ENCODE measurements around the gene ADARB2. TPM values are rescaled to one million over a fixed set of nuclear protein-coding genes. Genes with fewer than 3 reads are reported as not detected.
"Not testable (repeated sequence)": the region's sequence is repeated elsewhere in the genome, so short reads cannot be mapped to it uniquely, and the experiment has no call there.

The ADARB2 gene
- total and polyA plus RNA-seq, 4 experiments from 2014 or later, result 13.5 to 14.1 TPM; not detected in 2

GRCh38 chr10:1226907-1227306 is 510.4 kb downstream of the ADARB2 start:
- CTCF ChIA-PET (ENCODE audit: partially characterized antibody); H3K4me3 Mint-ChIP-seq; DNase-seq: not testable (repeated sequence)

GRCh38 chr10:1219874-1220273 is 517.5 kb downstream of the ADARB2 start:
- intact Hi-C loops (cut with micrococcal nuclease); H3K4me1 ChIP-seq (ENCODE audit: insufficient read depth, low read length); POLR2A ChIA-PET (ENCODE audit: partially characterized antibody); H3K36me3 ChIP-seq (ENCODE audit: insufficient read depth, low read length); H3K4me3 ChIP-seq (ENCODE audit: low read length in 2 of 2); H3K36me3 Mint-ChIP-seq; H3K4me1 Mint-ChIP-seq; H3K9me3 ChIP-seq (ENCODE audit: control insufficient read depth in 1 of 2, low read length in 2 of 2); DNase-seq; H3K4me3 Mint-ChIP-seq; H3K27me3 Mint-ChIP-seq; CTCF ChIA-PET (ENCODE audit: partially characterized antibody); H3K27me3 ChIP-seq (ENCODE audit: insufficient read depth, low read length); H3K27ac ChIP-seq (ENCODE audit: low read depth, low read length); H3K27ac Mint-ChIP-seq: not testable (repeated sequence)
- H3K9me3 Mint-ChIP-seq, result peaks cover 0 to 10% (median 3%) of the 10 kb centered on the region in 8 donors

More at GRCh38 chr10:1226907-1227306, 510.4 kb downstream of the ADARB2 start:
- H3K27me3 ChIP-seq (ENCODE audit: insufficient read depth, low read length); H3K4me3 ChIP-seq (ENCODE audit: low read length in 2 of 2); H3K4me1 ChIP-seq (ENCODE audit: insufficient read depth, low read length); H3K9me3 ChIP-seq (ENCODE audit: control insufficient read depth in 1 of 2, low read length in 2 of 2); H3K36me3 ChIP-seq (ENCODE audit: insufficient read depth, low read length); H3K27me3 Mint-ChIP-seq; H3K27ac ChIP-seq (ENCODE audit: low read depth, low read length); H3K4me1 Mint-ChIP-seq; H3K36me3 Mint-ChIP-seq; H3K27ac Mint-ChIP-seq; POLR2A ChIA-PET (ENCODE audit: partially characterized antibody); intact Hi-C loops (cut with micrococcal nuclease): not testable (repeated sequence)
- H3K9me3 Mint-ChIP-seq, result peaks cover 0 to 18% (median 4%) of the 10 kb centered on the region in 8 donors

GRCh38 chr10:1217661-1218060 is 519.7 kb downstream of the ADARB2 start:
- no peak for DNase-seq
- intact Hi-C loops (cut with micrococcal nuclease), result no loop called here
- no peaks in the 10 kb centered on the region for H3K4me1 ChIP-seq (ENCODE audit: insufficient read depth, low read length)
- H3K9me3 ChIP-seq (ENCODE audit: control insufficient read depth in 1 of 2, low read length in 2 of 2), result no peaks in the 10 kb centered on the region
- Mint-ChIP-seq H3K9me3 (peaks cover 0 to 3% (median 0%) of the 10 kb centered on the region in 8 donors), H3K27me3 (no peaks in the 10 kb centered on the region), H3K4me1 (no peaks in the 10 kb centered on the region), H3K27ac (no peak overlapping the region), H3K4me3 (no peak overlapping the region), H3K36me3 (no peaks in the 10 kb centered on the region)
- H3K27ac ChIP-seq (ENCODE audit: low read depth, low read length), result no peak overlapping the region
- H3K4me3 ChIP-seq (ENCODE audit: low read length in 2 of 2), result no peak overlapping the region
- H3K27me3 ChIP-seq (ENCODE audit: insufficient read depth, low read length), result no peaks in the 10 kb centered on the region
- CTCF ChIA-PET (ENCODE audit: partially characterized antibody), result no interaction called here
- POLR2A ChIA-PET (ENCODE audit: partially characterized antibody), result no interaction called here
- H3K36me3 ChIP-seq (ENCODE audit: insufficient read depth, low read length), result no peaks in the 10 kb centered on the region

- H3K27ac Mint-ChIP-seq, result no peak overlapping the region
- intact Hi-C loops (cut with micrococcal nuclease), result no loop called here
- ChIA-PET CTCF (ENCODE audit: partially characterized antibody) (no interaction called here), POLR2A (ENCODE audit: partially characterized antibody) (no interaction called here)
- Histone ChIP-seq H3K36me3 (ENCODE audit: insufficient read depth, low read length) (no peaks in the 10 kb centered on the region), H3K4me3 (ENCODE audit: low read length in 2 of 2) (no peak overlapping the region), H3K9me3 (ENCODE audit: control insufficient read depth in 1 of 2, low read length in 2 of 2) (no peaks in the 10 kb centered on the region), H3K4me1 (ENCODE audit: insufficient read depth, low read length) (no peaks in the 10 kb centered on the region), H3K27ac (ENCODE audit: low read depth, low read length) (no peak overlapping the region), H3K27me3 (ENCODE audit: insufficient read depth, low read length) (no peaks in the 10 kb centered on the region)
- H3K27me3 Mint-ChIP-seq, result no peaks in the 10 kb centered on the region
- no peak overlapping the region for H3K4me3 Mint-ChIP-seq
- DNase-seq, result no peak
- no peaks in the 10 kb centered on the region for H3K36me3 Mint-ChIP-seq
- no peaks in the 10 kb centered on the region for H3K4me1 Mint-ChIP-seq
- peaks cover 0 to 3% (median 0%) of the 10 kb centered on the region in 8 donors for H3K9me3 Mint-ChIP-seq
Observed at GRCh38 chr10:1217237-1217587, 520.1 kb downstream of the ADARB2 start.

- H3K36me3 ChIP-seq (ENCODE audit: insufficient read depth, low read length), result no peaks in the 10 kb centered on the region
- H3K27me3 ChIP-seq (ENCODE audit: insufficient read depth, low read length), result no peaks in the 10 kb centered on the region
- ChIA-PET CTCF (ENCODE audit: partially characterized antibody) (no interaction called here), POLR2A (ENCODE audit: partially characterized antibody) (no interaction called here)
- intact Hi-C loops (cut with micrococcal nuclease), result no loop called here
- no peak overlapping the region for H3K4me3 ChIP-seq (ENCODE audit: low read length in 2 of 2)
- no peak overlapping the region for H3K4me3 Mint-ChIP-seq
- no peak for DNase-seq
- no peaks in the 10 kb centered on the region for H3K4me1 Mint-ChIP-seq
- H3K27ac ChIP-seq (ENCODE audit: low read depth, low read length), result no peak overlapping the region
- H3K27ac Mint-ChIP-seq, result no peak overlapping the region
- no peaks in the 10 kb centered on the region for H3K36me3 Mint-ChIP-seq
- H3K9me3 Mint-ChIP-seq, result peaks cover 0 to 3% (median 0%) of the 10 kb centered on the region in 8 donors
- no peaks in the 10 kb centered on the region for H3K9me3 ChIP-seq (ENCODE audit: control insufficient read depth in 1 of 2, low read length in 2 of 2)
- H3K4me1 ChIP-seq (ENCODE audit: insufficient read depth, low read length), result no peaks in the 10 kb centered on the region
- no peaks in the 10 kb centered on the region for H3K27me3 Mint-ChIP-seq
Observed at GRCh38 chr10:1216574-1217236, 520.6 kb downstream of the ADARB2 start.

- ChIA-PET CTCF (ENCODE audit: partially characterized antibody) (no interaction called here), POLR2A (ENCODE audit: partially characterized antibody) (no interaction called here)
Observed at GRCh38 chr10:1215862-1216573, 521.3 kb downstream of the ADARB2 start.

GRCh38 chr10:1214882-1215540 is 522.3 kb downstream of the ADARB2 start:
- no peak overlapping the region for H3K27ac ChIP-seq (ENCODE audit: low read depth, low read length)
- H3K4me3 Mint-ChIP-seq, result no peak overlapping the region
- intact Hi-C loops (cut with micrococcal nuclease), result no loop called here
- DNase-seq, result no peak
- H3K9me3 ChIP-seq (ENCODE audit: control insufficient read depth in 1 of 2, low read length in 2 of 2), result no peaks in the 10 kb centered on the region
- no peaks in the 10 kb centered on the region for H3K36me3 Mint-ChIP-seq
- no peaks in the 10 kb centered on the region for H3K4me1 ChIP-seq (ENCODE audit: insufficient read depth, low read length)
- no peak overlapping the region for H3K27ac Mint-ChIP-seq
- peaks cover 0 to 3% (median under 1%) of the 10 kb centered on the region in 4 donors for H3K4me1 Mint-ChIP-seq
- H3K27me3 Mint-ChIP-seq, result no peaks in the 10 kb centered on the region
- CTCF ChIA-PET (ENCODE audit: partially characterized antibody), result no interaction called here
- no peaks in the 10 kb centered on the region for H3K36me3 ChIP-seq (ENCODE audit: insufficient read depth, low read length)
- no peaks in the 10 kb centered on the region for H3K9me3 Mint-ChIP-seq
- no peak overlapping the region for H3K4me3 ChIP-seq (ENCODE audit: low read length in 2 of 2)
- H3K27me3 ChIP-seq (ENCODE audit: insufficient read depth, low read length), result no peaks in the 10 kb centered on the region
- POLR2A ChIA-PET (ENCODE audit: partially characterized antibody), result no interaction called here

More at GRCh38 chr10:1215862-1216573, 521.3 kb downstream of the ADARB2 start:
- Mint-ChIP-seq H3K36me3 (no peaks in the 10 kb centered on the region), H3K4me3 (no peak overlapping the region), H3K27ac (no peak overlapping the region), H3K4me1 (peaks cover 0 to 2% (median 0%) of the 10 kb centered on the region in 4 donors), H3K27me3 (no peaks in the 10 kb centered on the region), H3K9me3 (peaks cover 0 to 2% (median 0%) of the 10 kb centered on the region in 8 donors)
- Histone ChIP-seq H3K4me1 (ENCODE audit: insufficient read depth, low read length) (no peaks in the 10 kb centered on the region), H3K4me3 (ENCODE audit: low read length in 2 of 2) (no peak overlapping the region), H3K27me3 (ENCODE audit: insufficient read depth, low read length) (no peaks in the 10 kb centered on the region), H3K27ac (ENCODE audit: low read depth, low read length) (no peak overlapping the region), H3K9me3 (ENCODE audit: control insufficient read depth in 1 of 2, low read length in 2 of 2) (no peaks in the 10 kb centered on the region), H3K36me3 (ENCODE audit: insufficient read depth, low read length) (no peaks in the 10 kb centered on the region)
- DNase-seq, result no peak
- intact Hi-C loops (cut with micrococcal nuclease), result no loop called here
